ENCODE results near the gene SLC22A31. TPM values are rescaled to one million over a fixed set of nuclear protein-coding genes. Genes with fewer than 3 reads are reported as not detected.

SLC22A31 gene
- total and polyA plus RNA-seq, 12 donors, result 0.20 to 0.36 TPM; not detected in 10

GRCh38 chr16:89179656-89180315, 20.6 kb downstream of the SLC22A31 start:
- TF ChIP-seq CTCF (IDR thresholded peaks at IDR 0.05), result no peak
- Histone ChIP-seq H3K4me1 (no peaks in the 10 kb centered on the region), H3K9me3 (no peaks in the 10 kb centered on the region), H3K36me3 (no peaks in the 10 kb centered on the region), H3K4me3 (no peak overlapping the region), H3K27ac (no peak overlapping the region), H3K27me3 (peaks cover 7 to 66% (median 42%) of the 10 kb centered on the region in 7 donors)
- WGBS, 2 donors, result 77 to 81% methylated on average over 25 of the region's 25 CpGs
- intact Hi-C loops (cut with DNase I), result loop anchor here in 1 of 10 donors (10.0 kb wide), 1 partner anchor 365 kb away; the partner anchor contains the start of gene APRT
- DNase-seq, result no peak
- no peak for ATAC-seq

GRCh38 chr16:89179148-89179484, 21.2 kb downstream of the SLC22A31 start:
- DNase-seq, result no peak
- Histone ChIP-seq H3K9me3 (no peaks in the 10 kb centered on the region), H3K4me1 (no peaks in the 10 kb centered on the region), H3K27me3 (peaks cover 7 to 66% (median 42%) of the 10 kb centered on the region in 7 donors), H3K36me3 (no peaks in the 10 kb centered on the region), H3K27ac (no peak overlapping the region), H3K4me3 (no peak overlapping the region)
- TF ChIP-seq CTCF (IDR thresholded peaks at IDR 0.05), result no peak
- no peak for ATAC-seq
- intact Hi-C loops (cut with DNase I), result loop anchor here in 1 of 10 donors (10.0 kb wide), 1 partner anchor 364 kb away; the partner anchor contains the start of gene APRT
- WGBS, 2 donors, result 88 to 90% methylated on average over 19 of the region's 19 CpGs

- Histone ChIP-seq H3K27me3 (peaks cover 7 to 66% (median 42%) of the 10 kb centered on the region in 7 donors), H3K9me3 (no peaks in the 10 kb centered on the region), H3K4me3 (no peak overlapping the region), H3K36me3 (no peaks in the 10 kb centered on the region), H3K27ac (no peak overlapping the region), H3K4me1 (no peaks in the 10 kb centered on the region)
- no peak for ATAC-seq
- WGBS, 2 donors, result 76 to 79% methylated on average over 24 of the region's 24 CpGs
- DNase-seq, result no peak
- intact Hi-C loops (cut with DNase I), result loop anchor here in 1 of 10 donors (10.0 kb wide), 1 partner anchor 364 kb away; the partner anchor contains the start of gene APRT
- no peak for TF ChIP-seq CTCF (IDR thresholded peaks at IDR 0.05)
Measured at GRCh38 chr16:89178453-89179147, 21.7 kb downstream of the SLC22A31 start.

GRCh38 chr16:89177501-89177900, 22.8 kb downstream of the SLC22A31 start:
- Histone ChIP-seq H3K9me3 (no peaks in the 10 kb centered on the region), H3K4me1 (no peaks in the 10 kb centered on the region), H3K36me3 (no peaks in the 10 kb centered on the region), H3K4me3 (no peak overlapping the region), H3K27me3 (peaks cover 7 to 62% (median 42%) of the 10 kb centered on the region in 7 donors), H3K27ac (no peak overlapping the region)
- DNase-seq (no peak), ATAC-seq (no peak)
- intact Hi-C loops (cut with DNase I), result loop anchor here in 1 of 10 donors (10.0 kb wide), 1 partner anchor 363 kb away; the partner anchor contains the start of gene APRT
- WGBS, 2 donors, result 74 to 75% methylated on average over 12 of the region's 12 CpGs
- no peak for TF ChIP-seq CTCF (IDR thresholded peaks at IDR 0.05)
